ENCODE data around the gene GSPT1.
"Not testable (repeated sequence)": the region's sequence is repeated elsewhere in the genome, so short reads cannot be mapped to it uniquely, and the experiment has no call there.

Gene GSPT1

DNA sequence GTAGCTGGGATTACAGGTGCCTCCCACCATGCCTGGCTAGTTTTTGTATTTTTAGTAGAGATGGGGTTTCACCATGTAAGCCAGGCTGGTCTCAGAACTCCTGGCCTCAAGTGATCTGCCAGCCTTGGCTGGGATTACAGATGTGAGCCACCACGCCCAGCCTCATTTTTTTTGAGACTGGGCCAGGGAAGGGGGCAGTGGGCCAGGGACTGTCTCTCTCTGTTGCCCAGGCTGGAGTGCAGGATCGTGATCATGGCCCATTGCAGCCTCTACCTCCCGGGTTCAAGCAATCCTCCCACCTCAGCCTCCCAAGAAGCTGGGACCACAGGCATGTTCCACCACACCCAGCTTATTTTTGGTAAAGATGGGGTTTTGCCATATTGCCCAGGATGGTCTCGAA is 80.4 kb downstream of the GSPT1 start:
- peaks cover 18% of the 10 kb centered on the region for H3K36me3 ChIP-seq (replicated peaks; ENCODE audit: insufficient read depth, low read length)
- H3K27me3 ChIP-seq (replicated peaks; ENCODE audit: insufficient read depth, low read length): no peaks in the 10 kb centered on the region
- DNase-seq: no peak
- H3K4me3 ChIP-seq (ENCODE audit: low read length): no peak overlapping the region
- H3K9me2 ChIP-seq (replicated peaks; ENCODE audit: insufficient read depth, low read length): no peaks in the 10 kb centered on the region
- H3K4me2 ChIP-seq (ENCODE audit: low read depth, low read length): no peak overlapping the region
- H3K9me3 ChIP-seq (replicated peaks; ENCODE audit: insufficient read depth, low read length): no peaks in the 10 kb centered on the region
- H4K20me1 ChIP-seq (ENCODE audit: insufficient read depth, low read length): no peaks in the 10 kb centered on the region
- H2AFZ ChIP-seq (ENCODE audit: low read length): no peak overlapping the region
- H3K27ac ChIP-seq (ENCODE audit: low read length): no peak overlapping the region
- TF ChIP-seq EZH2 (optimal IDR thresholded peaks at IDR 0.05; ENCODE audit: low read depth, low read length) (no peak), EZH2phosphoT487 (IDR thresholded peaks at IDR 0.05; ENCODE audit: low read length) (no peak)
- TF ChIP-seq, protein P1, sequence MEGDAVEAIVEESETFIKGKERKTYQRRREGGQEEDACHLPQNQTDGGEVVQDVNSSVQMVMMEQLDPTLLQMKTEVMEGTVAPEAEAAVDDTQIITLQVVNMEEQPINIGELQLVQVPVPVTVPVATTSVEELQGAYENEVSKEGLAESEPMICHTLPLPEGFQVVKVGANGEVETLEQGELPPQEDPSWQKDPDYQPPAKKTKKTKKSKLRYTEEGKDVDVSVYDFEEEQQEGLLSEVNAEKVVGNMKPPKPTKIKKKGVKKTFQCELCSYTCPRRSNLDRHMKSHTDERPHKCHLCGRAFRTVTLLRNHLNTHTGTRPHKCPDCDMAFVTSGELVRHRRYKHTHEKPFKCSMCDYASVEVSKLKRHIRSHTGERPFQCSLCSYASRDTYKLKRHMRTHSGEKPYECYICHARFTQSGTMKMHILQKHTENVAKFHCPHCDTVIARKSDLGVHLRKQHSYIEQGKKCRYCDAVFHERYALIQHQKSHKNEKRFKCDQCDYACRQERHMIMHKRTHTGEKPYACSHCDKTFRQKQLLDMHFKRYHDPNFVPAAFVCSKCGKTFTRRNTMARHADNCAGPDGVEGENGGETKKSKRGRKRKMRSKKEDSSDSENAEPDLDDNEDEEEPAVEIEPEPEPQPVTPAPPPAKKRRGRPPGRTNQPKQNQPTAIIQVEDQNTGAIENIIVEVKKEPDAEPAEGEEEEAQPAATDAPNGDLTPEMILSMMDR (IDR thresholded peaks at IDR 0.05; ENCODE audit: low read length): no peak
- no peak overlapping the region for H3K9ac ChIP-seq (ENCODE audit: low read length)
- H3F3A ChIP-seq (ENCODE audit: insufficient read depth, low read length): peaks cover 19% of the 10 kb centered on the region
- no peaks in the 10 kb centered on the region; the same call in 1 of the 2 replicates for H3K79me2 ChIP-seq (ENCODE audit: low read length)
- no peaks in the 10 kb centered on the region for H3K4me1 ChIP-seq (ENCODE audit: low read length)

- Histone ChIP-seq H3K9me3 (replicated peaks; ENCODE audit: insufficient read depth, low read length) (no peaks in the 10 kb centered on the region), H4K20me1 (ENCODE audit: insufficient read depth, low read length) (no peaks in the 10 kb centered on the region), H3K36me3 (replicated peaks; ENCODE audit: insufficient read depth, low read length) (peaks cover 14% of the 10 kb centered on the region), H3K79me2 (ENCODE audit: low read length) (no peaks in the 10 kb centered on the region), H3K27me3 (replicated peaks; ENCODE audit: insufficient read depth, low read length) (no peaks in the 10 kb centered on the region), H3K9ac (ENCODE audit: low read length) (no peak overlapping the region), H3K4me1 (ENCODE audit: low read length) (no peaks in the 10 kb centered on the region), H3K9me2 (replicated peaks; ENCODE audit: insufficient read depth, low read length) (no peaks in the 10 kb centered on the region), H2AFZ (ENCODE audit: low read length) (no peak overlapping the region), H3F3A (ENCODE audit: insufficient read depth, low read length) (peaks cover 19% of the 10 kb centered on the region), H3K27ac (ENCODE audit: low read length) (no peak overlapping the region), H3K4me3 (ENCODE audit: low read length) (no peak overlapping the region), H3K4me2 (ENCODE audit: low read depth, low read length) (no peak overlapping the region)
- no peak for TF ChIP-seq EZH2phosphoT487 (IDR thresholded peaks at IDR 0.05; ENCODE audit: low read length)
- TF ChIP-seq, protein P1 (IDR thresholded peaks at IDR 0.05; ENCODE audit: low read length): no peak
- TF ChIP-seq EZH2 (optimal IDR thresholded peaks at IDR 0.05; ENCODE audit: low read depth, low read length): no peak
- DNase-seq: no peak
Observed at GRCh38 chr16:11833951-11834695, 81.6 kb downstream of the GSPT1 start.

DNA sequence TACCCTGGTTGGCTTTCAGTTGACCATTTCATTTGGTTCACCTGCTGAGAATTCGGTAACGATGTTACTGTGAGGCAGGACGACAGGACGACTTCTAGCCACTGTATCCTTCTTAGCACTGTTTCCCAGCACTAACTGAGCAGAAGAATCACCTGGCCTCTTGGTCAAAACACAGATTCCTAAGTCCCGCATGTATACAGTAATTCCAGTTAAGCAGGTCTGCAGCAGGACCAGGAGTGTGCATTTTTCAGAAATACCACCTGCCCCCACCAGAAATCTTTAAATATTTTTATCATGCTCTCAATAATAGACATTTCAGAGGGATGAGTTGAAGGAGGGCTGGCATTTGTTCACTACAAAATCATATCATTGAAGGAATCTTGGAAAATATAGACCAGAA is 87.1 kb downstream of the GSPT1 start:
- H3K4me1 ChIP-seq (ENCODE audit: low read length): no peaks in the 10 kb centered on the region
- DNase-seq: no peak
- no peak overlapping the region for H3K27ac ChIP-seq (ENCODE audit: low read length)
- peaks cover 3% of the 10 kb centered on the region; the same call in 1 of the 2 replicates for H3F3A ChIP-seq (ENCODE audit: insufficient read depth, low read length)
- H2AFZ ChIP-seq (ENCODE audit: low read length): no peak overlapping the region
- H4K20me1 ChIP-seq (ENCODE audit: insufficient read depth, low read length): no peaks in the 10 kb centered on the region
- H3K4me2 ChIP-seq (ENCODE audit: low read depth, low read length): no peak overlapping the region
- TF ChIP-seq, protein P1 (IDR thresholded peaks at IDR 0.05; ENCODE audit: low read length): no peak
- TF ChIP-seq EZH2phosphoT487 (IDR thresholded peaks at IDR 0.05; ENCODE audit: low read length) (no peak), EZH2 (optimal IDR thresholded peaks at IDR 0.05; ENCODE audit: low read depth, low read length) (no peak)
- no peak overlapping the region for H3K9ac ChIP-seq (ENCODE audit: low read length)
- no peaks in the 10 kb centered on the region for H3K9me3 ChIP-seq (replicated peaks; ENCODE audit: insufficient read depth, low read length)
- H3K79me2 ChIP-seq (ENCODE audit: low read length): no peaks in the 10 kb centered on the region
- H3K36me3 ChIP-seq (replicated peaks; ENCODE audit: insufficient read depth, low read length): no peaks in the 10 kb centered on the region
- no peaks in the 10 kb centered on the region for H3K9me2 ChIP-seq (replicated peaks; ENCODE audit: insufficient read depth, low read length)
- no peak overlapping the region for H3K4me3 ChIP-seq (ENCODE audit: low read length)
- H3K27me3 ChIP-seq (replicated peaks; ENCODE audit: insufficient read depth, low read length): no peaks in the 10 kb centered on the region

GRCh38 chr16:11825520-11826165 is 90.1 kb downstream of the GSPT1 start:
- H3F3A ChIP-seq (ENCODE audit: insufficient read depth, low read length); H3K36me3 ChIP-seq (replicated peaks; ENCODE audit: insufficient read depth, low read length); H4K20me1 ChIP-seq (ENCODE audit: insufficient read depth, low read length); H3K4me1 ChIP-seq (ENCODE audit: low read length); H3K4me3 ChIP-seq (ENCODE audit: low read length); H3K79me2 ChIP-seq (ENCODE audit: low read length); H3K9me3 ChIP-seq (replicated peaks; ENCODE audit: insufficient read depth, low read length); H3K9me2 ChIP-seq (replicated peaks; ENCODE audit: insufficient read depth, low read length); H3K9ac ChIP-seq (ENCODE audit: low read length); H3K27me3 ChIP-seq (replicated peaks; ENCODE audit: insufficient read depth, low read length); DNase-seq; H3K4me2 ChIP-seq (ENCODE audit: low read depth, low read length); H3K27ac ChIP-seq (ENCODE audit: low read length); H2AFZ ChIP-seq (ENCODE audit: low read length): not testable (repeated sequence)
